ENCODE data around the gene SLC24A4.

DNA sequence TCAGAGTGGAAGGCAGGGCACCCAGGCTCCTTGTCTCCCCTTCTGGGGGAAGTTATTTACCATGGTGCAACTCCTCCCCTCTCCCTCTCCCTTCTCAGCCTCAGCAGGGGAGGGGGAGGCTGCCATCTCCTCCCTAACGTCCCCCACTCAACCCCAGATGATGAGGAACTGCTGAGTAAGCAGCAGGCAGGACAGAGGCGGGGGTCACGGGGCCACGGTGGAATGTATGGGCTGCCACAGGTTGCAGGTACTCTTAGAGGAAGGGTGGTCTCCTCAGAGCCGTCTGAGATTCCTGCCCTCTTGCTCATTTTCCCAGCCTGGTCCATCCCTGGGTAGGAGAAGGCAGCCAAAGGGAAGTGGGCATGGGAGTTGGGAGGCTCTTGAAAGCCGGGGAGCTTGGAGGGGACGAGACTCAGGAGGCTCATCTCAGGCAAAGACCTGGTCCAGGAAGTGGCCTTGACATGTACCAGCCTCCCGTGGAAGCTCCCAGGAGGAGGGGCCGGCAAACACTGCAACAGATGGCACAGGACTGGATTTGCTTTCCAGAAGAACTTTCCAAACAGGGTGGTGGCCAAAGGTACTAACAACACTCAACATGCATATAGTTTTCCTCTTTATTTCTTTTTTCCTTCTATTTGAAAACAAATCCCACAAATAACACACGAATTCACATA lies 209.7 kb downstream of the SLC24A4 start:
- TF ChIP-seq, protein P1, sequence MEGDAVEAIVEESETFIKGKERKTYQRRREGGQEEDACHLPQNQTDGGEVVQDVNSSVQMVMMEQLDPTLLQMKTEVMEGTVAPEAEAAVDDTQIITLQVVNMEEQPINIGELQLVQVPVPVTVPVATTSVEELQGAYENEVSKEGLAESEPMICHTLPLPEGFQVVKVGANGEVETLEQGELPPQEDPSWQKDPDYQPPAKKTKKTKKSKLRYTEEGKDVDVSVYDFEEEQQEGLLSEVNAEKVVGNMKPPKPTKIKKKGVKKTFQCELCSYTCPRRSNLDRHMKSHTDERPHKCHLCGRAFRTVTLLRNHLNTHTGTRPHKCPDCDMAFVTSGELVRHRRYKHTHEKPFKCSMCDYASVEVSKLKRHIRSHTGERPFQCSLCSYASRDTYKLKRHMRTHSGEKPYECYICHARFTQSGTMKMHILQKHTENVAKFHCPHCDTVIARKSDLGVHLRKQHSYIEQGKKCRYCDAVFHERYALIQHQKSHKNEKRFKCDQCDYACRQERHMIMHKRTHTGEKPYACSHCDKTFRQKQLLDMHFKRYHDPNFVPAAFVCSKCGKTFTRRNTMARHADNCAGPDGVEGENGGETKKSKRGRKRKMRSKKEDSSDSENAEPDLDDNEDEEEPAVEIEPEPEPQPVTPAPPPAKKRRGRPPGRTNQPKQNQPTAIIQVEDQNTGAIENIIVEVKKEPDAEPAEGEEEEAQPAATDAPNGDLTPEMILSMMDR (IDR thresholded peaks at IDR 0.05; ENCODE audit: poor library complexity), result no peak
- TF ChIP-seq EZH2 (IDR thresholded peaks at IDR 0.05; ENCODE audit: borderline replicate concordance) (no peak), EZH2phosphoT487 (IDR thresholded peaks at IDR 0.05; ENCODE audit: low read depth, severe bottlenecking, unreplicated experiment) (no peak)

Measured in hepatocyte (in vitro differentiated cells).